ENCODE measurements around the gene MAST4. TPM values are rescaled to one million over a fixed set of nuclear protein-coding genes. Genes with fewer than 3 reads are reported as not detected.
"Not testable (repeated sequence)": the region's sequence is repeated elsewhere in the genome, so short reads cannot be mapped to it uniquely, and the experiment has no call there.

MAST4 gene
- total RNA-seq, 2 donors from 2014 or later = 11.0 to 11.5 TPM

- H3K4me1 Mint-ChIP-seq = peaks cover 15% of the 10 kb centered on the region
- 87 to 97% methylated on average over 3 to 4 of the region's 4 CpGs for WGBS, 2 experiments (ENCODE audit: insufficient coverage in 1 of 2, insufficient read length in 1 of 2)
- H3K9me3 ChIP-seq (ENCODE audit: control insufficient read depth, low read length) = no peaks in the 10 kb centered on the region
- H3K36me3 Mint-ChIP-seq (ENCODE audit: low read depth) = no peaks in the 10 kb centered on the region
- peaks cover 82% of the 10 kb centered on the region for H3K27me3 ChIP-seq (ENCODE audit: control insufficient read depth, insufficient read depth, low read length, poor library complexity, severe bottlenecking)
- H3K4me1 ChIP-seq (ENCODE audit: control insufficient read depth, insufficient read depth, low read length) = peaks cover 14% of the 10 kb centered on the region
- H3K27ac ChIP-seq (ENCODE audit: low read depth, low read length) = no peak overlapping the region
- no peak overlapping the region for H3K4me3 ChIP-seq (ENCODE audit: low read length)
- no peaks in the 10 kb centered on the region for H3K9me3 Mint-ChIP-seq
- TF ChIP-seq, protein P1, sequence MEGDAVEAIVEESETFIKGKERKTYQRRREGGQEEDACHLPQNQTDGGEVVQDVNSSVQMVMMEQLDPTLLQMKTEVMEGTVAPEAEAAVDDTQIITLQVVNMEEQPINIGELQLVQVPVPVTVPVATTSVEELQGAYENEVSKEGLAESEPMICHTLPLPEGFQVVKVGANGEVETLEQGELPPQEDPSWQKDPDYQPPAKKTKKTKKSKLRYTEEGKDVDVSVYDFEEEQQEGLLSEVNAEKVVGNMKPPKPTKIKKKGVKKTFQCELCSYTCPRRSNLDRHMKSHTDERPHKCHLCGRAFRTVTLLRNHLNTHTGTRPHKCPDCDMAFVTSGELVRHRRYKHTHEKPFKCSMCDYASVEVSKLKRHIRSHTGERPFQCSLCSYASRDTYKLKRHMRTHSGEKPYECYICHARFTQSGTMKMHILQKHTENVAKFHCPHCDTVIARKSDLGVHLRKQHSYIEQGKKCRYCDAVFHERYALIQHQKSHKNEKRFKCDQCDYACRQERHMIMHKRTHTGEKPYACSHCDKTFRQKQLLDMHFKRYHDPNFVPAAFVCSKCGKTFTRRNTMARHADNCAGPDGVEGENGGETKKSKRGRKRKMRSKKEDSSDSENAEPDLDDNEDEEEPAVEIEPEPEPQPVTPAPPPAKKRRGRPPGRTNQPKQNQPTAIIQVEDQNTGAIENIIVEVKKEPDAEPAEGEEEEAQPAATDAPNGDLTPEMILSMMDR (conservative IDR thresholded peaks at IDR 0.05) = no peak
- no peak overlapping the region for H3K27ac Mint-ChIP-seq
- peaks cover 28% of the 10 kb centered on the region for H3K27me3 Mint-ChIP-seq (ENCODE audit: insufficient read depth)
- no peak for DNase-seq
- H3K9ac ChIP-seq (ENCODE audit: extremely low read depth, low read length, poor library complexity, severe bottlenecking) = no peak overlapping the region
- no peak overlapping the region for H3K4me3 Mint-ChIP-seq
- no peaks in the 10 kb centered on the region for H3K36me3 ChIP-seq (ENCODE audit: control insufficient read depth, insufficient read depth, low read length)
Measured at GRCh38 chr5:66818935-66819328, 222.7 kb downstream of the MAST4 start.

- H3K27ac Mint-ChIP-seq = no peak overlapping the region
- DNase-seq = no peak
- no peaks in the 10 kb centered on the region for H3K36me3 Mint-ChIP-seq (ENCODE audit: low read depth)
- peaks cover 13% of the 10 kb centered on the region for H3K4me1 Mint-ChIP-seq
- no peaks in the 10 kb centered on the region for H3K36me3 ChIP-seq (ENCODE audit: control insufficient read depth, insufficient read depth, low read length)
- peaks cover 14% of the 10 kb centered on the region for H3K4me1 ChIP-seq (ENCODE audit: control insufficient read depth, insufficient read depth, low read length)
- H3K9me3 ChIP-seq (ENCODE audit: control insufficient read depth, low read length) = no peaks in the 10 kb centered on the region
- no peaks in the 10 kb centered on the region for H3K9me3 Mint-ChIP-seq
- H3K27me3 ChIP-seq (ENCODE audit: control insufficient read depth, insufficient read depth, low read length, poor library complexity, severe bottlenecking) = peaks cover 74% of the 10 kb centered on the region
- WGBS, 2 experiments (ENCODE audit: insufficient coverage in 1 of 2, insufficient read length in 1 of 2) = 93 to 95% methylated on average over 5 of the region's 5 CpGs
- H3K27ac ChIP-seq (ENCODE audit: low read depth, low read length) = no peak overlapping the region
- no peak overlapping the region for H3K9ac ChIP-seq (ENCODE audit: extremely low read depth, low read length, poor library complexity, severe bottlenecking)
- no peak overlapping the region for H3K4me3 ChIP-seq (ENCODE audit: low read length)
- TF ChIP-seq, protein P1 (conservative IDR thresholded peaks at IDR 0.05) = no peak
- H3K27me3 Mint-ChIP-seq (ENCODE audit: insufficient read depth) = peaks cover 30% of the 10 kb centered on the region
- H3K4me3 Mint-ChIP-seq = no peak overlapping the region
Measured at GRCh38 chr5:66820630-66821207, 224.5 kb downstream of the MAST4 start.

DNA sequence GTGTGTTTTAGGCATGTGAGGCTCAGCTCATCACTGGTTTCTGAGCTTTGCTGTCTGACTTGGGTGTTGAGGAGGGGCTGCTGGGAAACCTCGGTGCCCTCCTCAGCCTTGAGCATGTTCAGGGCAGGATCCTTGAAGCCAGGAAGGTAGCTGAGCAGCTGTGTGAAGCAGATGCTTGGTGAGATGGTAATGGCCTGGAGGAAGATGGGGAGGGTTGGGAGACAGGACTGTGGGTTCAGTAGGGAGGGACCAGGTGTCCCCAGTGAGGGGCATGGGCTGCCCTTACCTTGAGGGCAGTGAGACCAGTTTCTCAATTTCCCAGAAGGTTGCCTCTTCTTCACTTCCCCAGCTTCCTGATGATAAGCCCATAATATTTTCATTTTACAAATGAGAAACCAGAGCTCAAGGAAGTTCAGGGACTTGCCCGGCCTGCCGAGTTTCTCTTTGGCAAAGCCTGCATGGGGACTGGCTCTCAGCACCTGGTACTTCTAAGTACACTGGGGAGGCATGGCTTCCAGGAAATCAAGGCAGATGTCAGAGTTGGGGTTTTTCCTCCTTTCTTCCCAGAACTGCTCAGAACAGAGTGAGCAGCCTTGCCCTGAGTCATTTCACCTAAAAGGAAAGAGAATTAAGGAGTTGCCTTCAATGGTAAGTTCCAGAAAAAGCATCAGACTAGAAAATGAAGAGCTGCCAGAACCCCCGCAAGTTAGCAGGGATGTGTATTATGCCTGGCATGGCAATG is 225.7 kb downstream of the MAST4 start:
- TF ChIP-seq, protein P1 (conservative IDR thresholded peaks at IDR 0.05) = no peak
- H3K4me1 ChIP-seq (ENCODE audit: control insufficient read depth, insufficient read depth, low read length) = peaks cover 17% of the 10 kb centered on the region
- H3K9me3 ChIP-seq (ENCODE audit: control insufficient read depth, low read length) = no peaks in the 10 kb centered on the region
- no peaks in the 10 kb centered on the region for H3K36me3 ChIP-seq (ENCODE audit: control insufficient read depth, insufficient read depth, low read length)
- H3K36me3 Mint-ChIP-seq (ENCODE audit: low read depth) = no peaks in the 10 kb centered on the region
- H3K4me3 Mint-ChIP-seq = no peak overlapping the region
- peaks cover 15% of the 10 kb centered on the region for H3K4me1 Mint-ChIP-seq
- WGBS, 2 experiments (ENCODE audit: insufficient coverage in 1 of 2, insufficient read length in 1 of 2) = 90 to 100% methylated on average over 1 to 4 of the region's 4 CpGs
- no peak overlapping the region for H3K4me3 ChIP-seq (ENCODE audit: low read length)
- H3K9ac ChIP-seq (ENCODE audit: extremely low read depth, low read length, poor library complexity, severe bottlenecking) = no peak overlapping the region
- peaks cover 21% of the 10 kb centered on the region for H3K27me3 Mint-ChIP-seq (ENCODE audit: insufficient read depth)
- no peaks in the 10 kb centered on the region for H3K9me3 Mint-ChIP-seq
- no peak overlapping the region for H3K27ac ChIP-seq (ENCODE audit: low read depth, low read length)
- H3K27me3 ChIP-seq (ENCODE audit: control insufficient read depth, insufficient read depth, low read length, poor library complexity, severe bottlenecking) = peaks cover 63% of the 10 kb centered on the region
- H3K27ac Mint-ChIP-seq = no peak overlapping the region
- peak; percentile 17 for DNase-seq

DNA sequence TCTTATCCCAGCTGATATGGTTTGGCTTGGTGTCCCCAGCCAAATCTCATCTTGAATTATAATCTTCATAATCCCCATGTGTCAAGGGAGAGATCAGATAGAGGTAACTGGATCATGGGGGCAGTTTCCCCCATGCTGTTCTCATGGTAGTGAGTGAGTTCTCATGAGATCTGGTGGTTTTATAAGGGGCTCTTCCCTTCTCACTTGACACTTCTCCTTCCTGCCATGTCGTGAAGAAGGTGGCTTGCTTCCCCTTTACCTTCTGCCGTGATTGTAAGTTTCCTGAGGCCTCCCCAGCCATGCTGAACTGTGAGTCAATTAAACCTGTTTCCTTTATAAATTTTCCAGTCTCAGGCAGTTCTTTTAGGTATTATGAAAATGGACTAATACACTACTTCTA is 226.7 kb downstream of the MAST4 start:
- not testable (repeated sequence) for H3K27ac Mint-ChIP-seq; H3K36me3 Mint-ChIP-seq (ENCODE audit: low read depth); H3K9me3 Mint-ChIP-seq; H3K9ac ChIP-seq (ENCODE audit: extremely low read depth, low read length, poor library complexity, severe bottlenecking); H3K4me3 Mint-ChIP-seq; H3K27ac ChIP-seq (ENCODE audit: low read depth, low read length); H3K9me3 ChIP-seq (ENCODE audit: control insufficient read depth, low read length); H3K4me3 ChIP-seq (ENCODE audit: low read length); H3K36me3 ChIP-seq (ENCODE audit: control insufficient read depth, insufficient read depth, low read length)
- WGBS, 2 experiments (ENCODE audit: insufficient coverage in 1 of 2, insufficient read length in 1 of 2) = 54 to 100% methylated on average over 1 to 2 of the region's 2 CpGs
- Histone ChIP-seq H3K4me1 (ENCODE audit: control insufficient read depth, insufficient read depth, low read length) (peaks cover 18% of the 10 kb centered on the region), H3K27me3 (ENCODE audit: control insufficient read depth, insufficient read depth, low read length, poor library complexity, severe bottlenecking) (peaks cover 63% of the 10 kb centered on the region)
- DNase-seq = peak; percentile 49
- Mint-ChIP-seq H3K4me1 (peaks cover 22% of the 10 kb centered on the region), H3K27me3 (ENCODE audit: insufficient read depth) (peaks cover 21% of the 10 kb centered on the region)

All from endodermal cell (in vitro differentiated cells).